ENCODE results near the gene CD8B. TPM values are rescaled to one million over a fixed set of nuclear protein-coding genes. Genes with fewer than 3 reads are reported as not detected.
"Not testable (repeated sequence)": the region's sequence is repeated elsewhere in the genome, so short reads cannot be mapped to it uniquely, and the experiment has no call there.

Gene CD8B
- total and polyA plus RNA-seq, 2 of the 8 experiments (the other 6 are each of a cell fraction or from before 2014, with no cell fraction given): 0.35 to 0.63 TPM

DNA sequence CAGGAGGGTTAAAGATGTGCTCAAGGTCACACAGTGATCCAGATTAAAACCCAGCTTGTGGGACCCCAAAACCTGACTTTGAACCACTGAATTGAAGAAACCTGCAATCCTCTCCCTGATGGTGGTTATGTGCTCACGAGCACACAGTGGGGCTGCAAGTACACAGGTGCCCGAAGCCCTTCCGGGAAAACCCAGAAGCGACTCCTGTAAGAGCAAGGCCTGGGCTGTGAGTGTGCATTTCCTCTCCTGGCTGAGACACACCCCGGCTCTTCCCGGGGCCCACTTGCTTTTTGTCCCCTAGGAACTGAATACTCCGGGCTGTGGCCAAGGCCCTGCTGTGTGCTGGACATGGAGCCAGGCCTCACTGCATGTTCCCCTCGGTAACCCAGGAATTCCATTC, 1.1 kb downstream of the CD8B start:
- H3K4ac ChIP-seq (replicated peaks; ENCODE audit: insufficient read length, low read depth, low read length); H2BK5ac ChIP-seq (ENCODE audit: low read depth, low read length); H3K14ac ChIP-seq (ENCODE audit: insufficient read length); H3K36me3 ChIP-seq (ENCODE audit: control insufficient read depth in 2 of 4, insufficient read depth in 4 of 4, low read length in 3 of 4); H2AK5ac ChIP-seq (ENCODE audit: low read depth, low read length); H2AFZ ChIP-seq (ENCODE audit: low read length); H3K27ac ChIP-seq (ENCODE audit: low read depth, low read length); H3K18ac ChIP-seq (ENCODE audit: extremely low read depth, low read length); H4K91ac ChIP-seq (replicated peaks; ENCODE audit: insufficient read length, low read length); POLR2A ChIA-PET (ENCODE audit: partially characterized antibody); H3K4me3 ChIP-seq (ENCODE audit: extremely low read depth in 1 of 4, insufficient read depth in 2 of 4, low read depth in 3 of 4, low read length in 4 of 4); H3K4me1 ChIP-seq (replicated peaks in 1 of 4; ENCODE audit: control insufficient read depth in 3 of 4, insufficient read depth in 4 of 4, low read length in 3 of 4); DNase-seq (ENCODE audit: low read depth in 1 of 2, low spot score in 2 of 2); H2BK20ac ChIP-seq (ENCODE audit: low read length); H3K23ac ChIP-seq (ENCODE audit: insufficient read length); H4K20me1 ChIP-seq (replicated peaks in 1 of 2; ENCODE audit: control insufficient read depth in 1 of 2, insufficient read depth in 2 of 2, low read length in 2 of 2); H3K9ac ChIP-seq (replicated peaks in 1 of 4; ENCODE audit: extremely low read depth in 1 of 4, low read depth in 3 of 4, low read length in 3 of 4); H3K79me2 ChIP-seq (ENCODE audit: control insufficient read depth in 1 of 2, insufficient read depth in 2 of 2, low read length in 2 of 2); H3K9me3 ChIP-seq (ENCODE audit: insufficient read depth in 2 of 2, low read depth in 1 of 2, low read length in 1 of 2); H4K8ac ChIP-seq (ENCODE audit: extremely low read depth, insufficient read depth, low read length); FAIRE-seq; H2BK15ac ChIP-seq (ENCODE audit: low read length); H3K56ac ChIP-seq (replicated peaks; ENCODE audit: insufficient read length, low read depth, low read length); H3K79me1 ChIP-seq (ENCODE audit: low read depth, low read length); H3K23me2 ChIP-seq (ENCODE audit: low read depth, low read length); CTCF ChIA-PET (ENCODE audit: partially characterized antibody); H2BK120ac ChIP-seq (replicated peaks; ENCODE audit: low read depth, low read length); H4K5ac ChIP-seq (ENCODE audit: insufficient read length, low read depth, low read length); H3K4me2 ChIP-seq (ENCODE audit: insufficient read depth in 1 of 2, low read depth in 2 of 2, low read length in 2 of 2); H2BK12ac ChIP-seq (ENCODE audit: low read depth, low read length): not testable (repeated sequence)
- 91% methylated on average over 8 of the region's 8 CpGs; no CpG with 5 or more reads in 1 of the 2 experiments for WGBS, 2 experiments (ENCODE audit: extremely low coverage in 1 of 2, insufficient coverage in 1 of 2, insufficient read length in 1 of 2, insufficient replicate concordance in 2 of 2, low coverage in 1 of 2, low lambda C conversion rate in 2 of 2, missing lambda C conversion rate in 1 of 2)
- peaks cover 0 to 12% (median 6%) of the 10 kb centered on the region in 4 experiments; a peak in 5 of 7 replicates for H3K27me3 ChIP-seq (replicated peaks in 1 of 4; ENCODE audit: control insufficient read depth in 3 of 4, extremely low read depth in 1 of 4, insufficient read depth in 3 of 4, low read length in 3 of 4)

DNA sequence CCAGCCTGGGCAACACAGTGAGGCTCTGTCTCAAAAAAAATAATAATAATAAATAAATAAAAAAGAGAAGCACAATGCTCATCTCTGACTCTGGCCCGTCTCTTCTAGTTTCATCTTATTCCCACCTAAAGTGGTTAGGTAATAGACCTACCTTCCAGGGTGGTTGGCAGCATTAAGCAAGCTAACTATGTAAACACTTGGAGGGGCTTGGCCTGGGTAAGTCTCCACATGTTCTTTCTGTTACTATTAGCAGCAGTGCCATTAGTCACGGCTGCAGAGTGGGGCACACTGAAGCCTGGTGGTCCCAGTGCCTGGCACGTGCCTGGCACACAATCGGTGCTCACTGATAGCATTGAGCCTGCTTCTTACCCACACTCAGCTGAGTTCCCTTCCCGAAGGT, 4.0 kb downstream of the CD8B start:
- H2AFZ ChIP-seq (ENCODE audit: low read length); H2AK5ac ChIP-seq (ENCODE audit: low read depth, low read length); H4K8ac ChIP-seq (ENCODE audit: extremely low read depth, insufficient read depth, low read length); POLR2A ChIA-PET (ENCODE audit: partially characterized antibody); FAIRE-seq; H4K91ac ChIP-seq (replicated peaks; ENCODE audit: insufficient read length, low read length); H4K20me1 ChIP-seq (replicated peaks in 1 of 2; ENCODE audit: control insufficient read depth in 1 of 2, insufficient read depth in 2 of 2, low read length in 2 of 2); H3K4me1 ChIP-seq (replicated peaks in 1 of 4; ENCODE audit: control insufficient read depth in 3 of 4, insufficient read depth in 4 of 4, low read length in 3 of 4); H2BK120ac ChIP-seq (replicated peaks; ENCODE audit: low read depth, low read length); H3K14ac ChIP-seq (ENCODE audit: insufficient read length); H3K27ac ChIP-seq (ENCODE audit: low read depth, low read length); H2BK15ac ChIP-seq (ENCODE audit: low read length); H4K5ac ChIP-seq (ENCODE audit: insufficient read length, low read depth, low read length); H3K79me2 ChIP-seq (ENCODE audit: control insufficient read depth in 1 of 2, insufficient read depth in 2 of 2, low read length in 2 of 2); H3K4me3 ChIP-seq (ENCODE audit: extremely low read depth in 1 of 4, insufficient read depth in 2 of 4, low read depth in 3 of 4, low read length in 4 of 4); CTCF ChIA-PET (ENCODE audit: partially characterized antibody); H3K4me2 ChIP-seq (ENCODE audit: insufficient read depth in 1 of 2, low read depth in 2 of 2, low read length in 2 of 2); H3K23me2 ChIP-seq (ENCODE audit: low read depth, low read length); H3K9me3 ChIP-seq (ENCODE audit: insufficient read depth in 2 of 2, low read depth in 1 of 2, low read length in 1 of 2); H3K36me3 ChIP-seq (ENCODE audit: control insufficient read depth in 2 of 4, insufficient read depth in 4 of 4, low read length in 3 of 4); H2BK12ac ChIP-seq (ENCODE audit: low read depth, low read length); H2BK5ac ChIP-seq (ENCODE audit: low read depth, low read length); DNase-seq (ENCODE audit: low read depth in 1 of 2, low spot score in 2 of 2); H3K79me1 ChIP-seq (ENCODE audit: low read depth, low read length); H3K18ac ChIP-seq (ENCODE audit: extremely low read depth, low read length); H3K9ac ChIP-seq (replicated peaks in 1 of 4; ENCODE audit: extremely low read depth in 1 of 4, low read depth in 3 of 4, low read length in 3 of 4); H2BK20ac ChIP-seq (ENCODE audit: low read length); H3K23ac ChIP-seq (ENCODE audit: insufficient read length); H3K56ac ChIP-seq (replicated peaks; ENCODE audit: insufficient read length, low read depth, low read length); H3K4ac ChIP-seq (replicated peaks; ENCODE audit: insufficient read length, low read depth, low read length): not testable (repeated sequence)
- H3K27me3 ChIP-seq (replicated peaks in 1 of 4; ENCODE audit: control insufficient read depth in 3 of 4, extremely low read depth in 1 of 4, insufficient read depth in 3 of 4, low read length in 3 of 4): peaks cover 0 to 12% (median 6%) of the 10 kb centered on the region in 4 experiments; a peak in 5 of 7 replicates
- 76% methylated on average over 5 of the region's 5 CpGs; no CpG with 5 or more reads in 1 of the 2 experiments for WGBS, 2 experiments (ENCODE audit: extremely low coverage in 1 of 2, insufficient coverage in 1 of 2, insufficient read length in 1 of 2, insufficient replicate concordance in 2 of 2, low coverage in 1 of 2, low lambda C conversion rate in 2 of 2, missing lambda C conversion rate in 1 of 2)

All from H1 (cell line).